Parathyroid adenoma (tissue), 2 donors: ENCODE data around the gene SLC35E2B.

Source experiments
- H2AFZ ChIP-seq: fragments of 300-600 bp; sonication (generic); one replicate; pipeline ENCODE4 v1.7.0; 2017; ENCODE audit warnings: antibody characterized with exemption, mild to moderate bottlenecking
- H3K27ac ChIP-seq: fragments of 300-600 bp; sonication (generic); one replicate; pipeline ENCODE4 v1.7.0; 2017
- H3K27me3 ChIP-seq: fragments of 300-600 bp; sonication (generic); one replicate; pipeline ENCODE4 v1.7.0; 2017; ENCODE audit warnings: low read length; ENCODE audit not compliant: control insufficient read depth, insufficient read depth
- H3K36me3 ChIP-seq: fragments of 300-600 bp; sonication (generic); one replicate; pipeline ENCODE4 v1.7.0; 2017; ENCODE audit warnings: low read length; ENCODE audit not compliant: control insufficient read depth, insufficient read depth
- H3K4me1 ChIP-seq: fragments of 300-600 bp; sonication (generic); one replicate; pipeline ENCODE4 v1.7.0; 2017; ENCODE audit warnings: control low read depth
- H3K4me2 ChIP-seq: fragments of 300-600 bp; sonication (generic); one replicate; pipeline ENCODE4 v1.7.0; 2017; ENCODE audit warnings: low read length
- H3K4me3 ChIP-seq: fragments of 300-600 bp; sonication (generic); one replicate; pipeline ENCODE4 v1.7.0; 2017; ENCODE audit warnings: low read depth, low read length
- H3K79me2 ChIP-seq: fragments of 300-600 bp; sonication (generic); one replicate; pipeline ENCODE4 v1.7.0; 2017; ENCODE audit warnings: control low read depth
- H3K9ac ChIP-seq: fragments of 300-600 bp; sonication (generic); one replicate; pipeline ENCODE4 v1.7.0; 2017; ENCODE audit warnings: mild to moderate bottlenecking
- H3K9me3 ChIP-seq: fragments of 300-600 bp; sonication (generic); one replicate; pipeline ENCODE4 v1.7.0; 2017; ENCODE audit warnings: low read length; ENCODE audit not compliant: control insufficient read depth
- CTCF ChIP-seq: fragments of 300-600 bp; sonication (generic); IDR thresholded peaks from one replicate; pipeline ENCODE4 v1.7.0; 2017; ENCODE audit warnings: antibody characterized with exemption, mild to moderate bottlenecking
- donor health status: primary hyperparathyroidism.

The SLC35E2B gene

GRCh38 chr1:1618396-1619068, 74.1 kb downstream of the SLC35E2B start:
- H3K9me3 ChIP-seq = no peaks in the 10 kb centered on the region
- no peaks in the 10 kb centered on the region for H3K36me3 ChIP-seq
- no peaks in the 10 kb centered on the region for H3K4me1 ChIP-seq
- H3K79me2 ChIP-seq = peaks cover 2% of the 10 kb centered on the region
- H3K4me3 ChIP-seq = no peak overlapping the region
- TF ChIP-seq CTCF = no peak
- H3K27ac ChIP-seq = no peak overlapping the region
- H3K4me2 ChIP-seq = no peak overlapping the region
- no peak overlapping the region for H3K9ac ChIP-seq
- H3K27me3 ChIP-seq = no peaks in the 10 kb centered on the region
- H2AFZ ChIP-seq = no peak overlapping the region

GRCh38 chr1:1617925-1618324, 74.7 kb downstream of the SLC35E2B start:
- Histone ChIP-seq H2AFZ (no peak overlapping the region), H3K9ac (no peak overlapping the region), H3K36me3 (no peaks in the 10 kb centered on the region), H3K27me3 (no peaks in the 10 kb centered on the region), H3K4me1 (no peaks in the 10 kb centered on the region), H3K4me3 (no peak overlapping the region), H3K4me2 (no peak overlapping the region), H3K79me2 (peaks cover 2% of the 10 kb centered on the region), H3K9me3 (no peaks in the 10 kb centered on the region), H3K27ac (no peak overlapping the region)
- no peak for TF ChIP-seq CTCF

GRCh38 chr1:1617516-1617915, 75.1 kb downstream of the SLC35E2B start:
- no peak overlapping the region for H3K4me2 ChIP-seq
- H3K4me1 ChIP-seq = no peaks in the 10 kb centered on the region
- no peak overlapping the region for H3K9ac ChIP-seq
- no peak overlapping the region for H3K27ac ChIP-seq
- TF ChIP-seq CTCF = no peak
- no peaks in the 10 kb centered on the region for H3K9me3 ChIP-seq
- no peaks in the 10 kb centered on the region for H3K27me3 ChIP-seq
- peaks cover 2% of the 10 kb centered on the region for H3K79me2 ChIP-seq
- no peak overlapping the region for H3K4me3 ChIP-seq
- H3K36me3 ChIP-seq = no peaks in the 10 kb centered on the region
- no peak overlapping the region for H2AFZ ChIP-seq

- H3K9ac ChIP-seq = no peak overlapping the region
- H3K4me3 ChIP-seq = peak overlapping the region; percentile 100
- H3K4me1 ChIP-seq = no peaks in the 10 kb centered on the region
- no peaks in the 10 kb centered on the region for H3K27me3 ChIP-seq
- H3K79me2 ChIP-seq = peaks cover 2% of the 10 kb centered on the region
- no peaks in the 10 kb centered on the region for H3K36me3 ChIP-seq
- H3K27ac ChIP-seq = no peak overlapping the region
- peak overlapping the region; percentile 89 for H3K4me2 ChIP-seq
- no peaks in the 10 kb centered on the region for H3K9me3 ChIP-seq
- TF ChIP-seq CTCF = no peak
- H2AFZ ChIP-seq = no peak overlapping the region
These were observed 75.8 kb downstream of the SLC35E2B start for GRCh38 chr1:1616838-1617237.
